Neutrophil (primary cell): Measurements from ENCODE around the gene HPCAL1.

Experiments
- H3K27ac ChIP-seq: fragments of 200-600 bp; sonication (generic); 2 replicates; pipeline ENCODE4 v1.5.1; 2016; ENCODE audit warnings: mild to moderate bottlenecking, moderate library complexity
- H3K27me3 ChIP-seq: fragments of 200-600 bp; sonication (generic); 2 replicates; pipeline ENCODE4 v1.6.0; 2016; ENCODE audit warnings: mild to moderate bottlenecking
- H3K36me3 ChIP-seq: fragments of 200-600 bp; sonication (generic); 2 replicates; pipeline ENCODE4 v1.5.1; 2017
- H3K4me1 ChIP-seq, 2 experiments: fragments of 200-600 bp in 1 of 2; sonication (generic) in 1 of 2; 1 replicate in 1 of 2; 2 replicates in 1 of 2; pipeline versions ENCODE4 v1.5.1 to v1.6.1; 2013 to 2016; ENCODE audit warnings: low read depth in 1 of 2, low read length in 1 of 2, mild to moderate bottlenecking in 1 of 2, moderate library complexity in 1 of 2; ENCODE audit not compliant: control insufficient read depth in 1 of 2, insufficient read depth in 1 of 2
- H3K4me3 ChIP-seq, 2 experiments: fragments of 200-600 bp in 1 of 2; sonication (generic) in 1 of 2; 1 replicate in 1 of 2; 2 replicates in 1 of 2; pipeline ENCODE4 v1.5.1; 2013 to 2016; ENCODE audit warnings: low read depth in 1 of 2, low read length in 1 of 2, mild to moderate bottlenecking in 1 of 2, moderate library complexity in 1 of 2
- H3K9me3 ChIP-seq: fragments of 200-600 bp; sonication (generic); 2 replicates; pipeline ENCODE4 v1.5.1; 2016
- TF ChIP-seq, protein P1 (sequence below): fragments of 200-600 bp; sonication (generic); IDR thresholded peaks from 2 replicates; pipeline ENCODE4 v1.5.1; 2016; ENCODE audit warnings: antibody characterized with exemption

HPCAL1 gene

DNA sequence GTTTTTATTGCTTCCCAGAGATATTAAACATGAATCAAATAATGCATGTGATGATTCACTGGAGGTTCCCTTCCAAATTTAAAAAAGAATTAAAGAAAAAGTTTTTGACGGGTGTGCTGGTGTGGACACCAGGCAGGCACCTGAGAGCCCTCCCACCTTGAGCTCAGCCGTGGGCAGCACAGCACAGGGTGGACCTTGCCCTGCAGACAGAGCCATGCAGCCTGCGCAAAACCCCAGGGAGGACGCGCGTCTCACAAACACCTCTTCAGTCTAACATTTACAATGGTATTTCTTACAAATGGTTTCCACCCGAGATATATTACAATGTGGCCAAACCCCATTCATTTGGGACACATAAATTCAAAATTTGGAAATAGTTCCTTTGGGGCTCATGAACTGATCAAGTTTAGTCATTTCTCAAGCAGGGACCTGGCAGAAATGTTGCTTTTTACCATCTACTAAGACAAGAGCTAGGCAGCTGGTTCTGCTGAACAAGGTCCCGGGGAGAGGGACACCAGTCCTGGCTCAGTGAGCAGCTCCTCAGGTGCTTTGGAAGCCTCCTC lies 100.0 kb downstream of the HPCAL1 start:
- no peaks in the 10 kb centered on the region for H3K9me3 ChIP-seq
- peaks cover 50 to 60% of the 10 kb centered on the region in 2 experiments for H3K4me1 ChIP-seq
- H3K4me3 ChIP-seq: no peak overlapping the region
- H3K27me3 ChIP-seq: no peaks in the 10 kb centered on the region
- H3K27ac ChIP-seq: no peak overlapping the region
- H3K36me3 ChIP-seq: peaks cover 12% of the 10 kb centered on the region
- TF ChIP-seq, protein P1, sequence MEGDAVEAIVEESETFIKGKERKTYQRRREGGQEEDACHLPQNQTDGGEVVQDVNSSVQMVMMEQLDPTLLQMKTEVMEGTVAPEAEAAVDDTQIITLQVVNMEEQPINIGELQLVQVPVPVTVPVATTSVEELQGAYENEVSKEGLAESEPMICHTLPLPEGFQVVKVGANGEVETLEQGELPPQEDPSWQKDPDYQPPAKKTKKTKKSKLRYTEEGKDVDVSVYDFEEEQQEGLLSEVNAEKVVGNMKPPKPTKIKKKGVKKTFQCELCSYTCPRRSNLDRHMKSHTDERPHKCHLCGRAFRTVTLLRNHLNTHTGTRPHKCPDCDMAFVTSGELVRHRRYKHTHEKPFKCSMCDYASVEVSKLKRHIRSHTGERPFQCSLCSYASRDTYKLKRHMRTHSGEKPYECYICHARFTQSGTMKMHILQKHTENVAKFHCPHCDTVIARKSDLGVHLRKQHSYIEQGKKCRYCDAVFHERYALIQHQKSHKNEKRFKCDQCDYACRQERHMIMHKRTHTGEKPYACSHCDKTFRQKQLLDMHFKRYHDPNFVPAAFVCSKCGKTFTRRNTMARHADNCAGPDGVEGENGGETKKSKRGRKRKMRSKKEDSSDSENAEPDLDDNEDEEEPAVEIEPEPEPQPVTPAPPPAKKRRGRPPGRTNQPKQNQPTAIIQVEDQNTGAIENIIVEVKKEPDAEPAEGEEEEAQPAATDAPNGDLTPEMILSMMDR: no peak

DNA sequence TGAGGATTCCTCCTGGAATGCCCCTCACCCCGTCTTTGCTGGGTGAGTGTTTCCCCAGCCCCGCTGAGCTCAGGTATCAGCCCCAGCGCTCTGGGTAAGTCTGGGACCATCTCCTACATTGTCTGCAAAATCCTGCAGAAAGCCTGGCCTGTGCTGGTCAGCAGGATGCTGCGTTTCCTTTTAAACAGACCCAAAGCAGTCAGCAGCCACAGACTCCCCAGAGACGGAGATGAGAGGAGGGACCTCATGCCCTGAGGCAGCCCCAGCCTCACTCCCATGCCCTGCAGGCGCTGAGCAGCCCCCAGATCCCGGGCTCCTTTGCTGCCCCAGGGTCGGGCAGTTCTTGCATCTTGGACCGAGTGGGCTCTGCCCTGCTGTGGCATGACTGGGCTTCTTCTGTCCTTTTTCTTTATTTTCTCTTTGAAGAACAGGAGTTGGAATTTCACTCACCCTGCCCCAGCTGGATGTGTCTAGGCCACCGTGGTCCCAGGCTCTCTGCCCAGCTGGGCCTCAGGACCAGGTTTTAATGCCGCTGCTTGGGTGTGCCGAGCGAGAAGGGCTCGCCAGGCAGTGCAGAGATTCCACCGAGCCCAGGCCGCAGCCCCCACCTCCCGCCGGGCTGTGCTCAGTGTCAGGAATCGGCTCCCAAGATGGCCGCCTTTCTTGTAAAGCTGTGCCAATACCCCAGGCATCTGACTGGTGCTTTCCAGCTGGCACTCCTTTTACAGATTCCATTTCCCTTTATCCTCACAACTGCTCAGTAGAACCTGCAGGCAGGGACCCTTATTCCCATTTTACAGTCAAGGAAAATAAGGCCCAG lies 101.8 kb downstream of the HPCAL1 start:
- H3K27ac ChIP-seq: no peak overlapping the region
- TF ChIP-seq, protein P1: no peak
- H3K4me3 ChIP-seq: no peak overlapping the region
- no peaks in the 10 kb centered on the region for H3K9me3 ChIP-seq
- H3K36me3 ChIP-seq: peaks cover 12% of the 10 kb centered on the region
- H3K4me1 ChIP-seq: peaks cover 57 to 66% of the 10 kb centered on the region in 2 experiments
- no peaks in the 10 kb centered on the region for H3K27me3 ChIP-seq

DNA sequence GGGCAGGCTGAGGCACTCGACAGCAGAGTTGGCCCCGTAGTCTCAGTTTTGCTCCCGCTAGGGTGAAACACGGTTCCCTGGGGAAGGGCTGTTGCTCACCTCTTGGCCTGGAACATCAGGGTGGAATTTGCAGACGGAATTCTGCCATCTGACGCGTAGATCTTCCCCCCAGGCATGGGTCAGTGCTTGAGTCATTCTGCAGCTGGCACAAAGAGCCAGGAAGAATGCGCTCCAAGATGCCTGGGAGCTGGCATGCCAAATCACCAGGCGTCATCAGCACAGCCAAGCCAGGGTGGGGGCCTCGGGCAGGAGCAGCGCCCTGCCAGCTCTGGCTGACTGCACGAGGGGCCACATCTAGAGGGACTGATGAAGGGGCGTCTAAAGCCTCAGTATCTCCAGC lies 102.7 kb downstream of the HPCAL1 start:
- Histone ChIP-seq H3K4me1 (peaks cover 59 to 67% of the 10 kb centered on the region in 2 experiments), H3K4me3 (no peak overlapping the region), H3K9me3 (no peaks in the 10 kb centered on the region), H3K27ac (no peak overlapping the region), H3K36me3 (peaks cover 12% of the 10 kb centered on the region), H3K27me3 (no peaks in the 10 kb centered on the region)
- TF ChIP-seq, protein P1: no peak

DNA sequence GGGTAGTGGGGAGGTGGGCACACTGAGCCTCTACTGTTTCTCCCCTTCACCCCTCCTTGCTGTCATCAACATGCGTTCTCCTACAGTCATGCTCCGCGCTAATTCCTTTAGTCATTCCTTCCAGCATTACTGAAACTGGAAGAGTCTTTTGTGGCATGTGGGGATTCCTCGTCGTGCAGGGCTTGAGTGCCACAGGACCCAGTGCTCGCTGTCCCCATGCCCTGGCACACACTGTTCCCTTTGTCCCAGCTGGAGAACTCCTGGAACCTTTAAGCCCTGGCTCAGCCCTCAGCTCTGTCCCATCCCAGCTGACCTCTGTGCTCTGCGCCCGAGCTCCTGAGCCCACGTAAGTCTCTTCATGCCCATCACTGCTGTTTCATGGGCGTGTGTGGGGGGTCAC lies 103.3 kb downstream of the HPCAL1 start:
- TF ChIP-seq, protein P1: no peak
- Histone ChIP-seq H3K4me1 (peaks cover 59 to 67% of the 10 kb centered on the region in 2 experiments), H3K4me3 (peak overlapping the region in 1 of 2 experiments; percentile 64)

DNA sequence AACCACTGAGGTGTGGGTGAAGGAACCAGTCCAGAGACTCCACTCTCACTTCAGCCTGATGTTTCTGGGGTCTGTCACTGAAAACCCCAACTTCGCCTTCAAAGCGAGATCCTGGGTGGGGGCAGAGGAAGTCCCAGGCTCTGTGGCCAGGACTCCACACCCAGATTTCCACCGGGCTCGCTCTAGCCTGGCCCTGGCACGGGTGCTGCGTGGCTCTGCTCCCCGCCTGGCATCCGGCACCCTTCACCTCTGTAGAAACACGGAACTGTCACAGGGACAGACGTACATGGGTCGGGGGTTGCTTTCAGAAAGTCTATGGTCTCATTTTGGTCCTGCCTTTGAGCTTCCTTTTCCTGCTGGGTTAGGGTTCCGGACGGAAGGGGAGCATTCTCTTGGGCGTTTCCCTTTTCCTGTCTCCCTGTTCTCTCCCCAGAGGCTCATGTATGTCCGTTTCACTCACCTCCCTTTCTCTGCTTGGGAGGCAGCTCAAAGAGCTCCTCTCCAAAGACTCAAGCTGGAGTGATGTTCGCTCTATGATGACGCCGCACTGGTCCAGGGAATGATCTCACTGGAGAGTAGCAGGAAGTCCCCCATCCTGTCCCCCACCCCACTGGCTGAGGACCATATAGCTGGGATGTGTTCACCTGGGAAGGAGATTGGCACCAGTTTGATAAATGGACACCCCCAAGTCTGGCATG lies 103.9 kb downstream of the HPCAL1 start:
- Histone ChIP-seq H3K36me3 (peaks cover 12% of the 10 kb centered on the region), H3K9me3 (no peaks in the 10 kb centered on the region), H3K27me3 (no peaks in the 10 kb centered on the region), H3K4me3 (peak overlapping the region; percentile 7 to 64), H3K4me1 (peaks cover 59 to 67% of the 10 kb centered on the region in 2 experiments), H3K27ac (peak overlapping the region; percentile 96)
- TF ChIP-seq, protein P1: no peak

More for the DNA sequence above, 103.3 kb downstream of the HPCAL1 start:
- H3K9me3 ChIP-seq: no peaks in the 10 kb centered on the region
- no peaks in the 10 kb centered on the region for H3K27me3 ChIP-seq
- peak overlapping the region; percentile 96 for H3K27ac ChIP-seq
- H3K36me3 ChIP-seq: peaks cover 12% of the 10 kb centered on the region
